GM18909 (cell line): ENCODE data around the gene PTPRK.

Source experiments
- ATAC-seq: cut with Tn5 transposase; IDR thresholded peaks from one replicate; pipeline ENCODE4 v1.9.1; 2021; ENCODE audit warnings: mild to moderate bottlenecking; ENCODE audit not compliant: unreplicated experiment, poor library complexity

Gene PTPRK

GRCh38 chr6:128225612-128226011, 294.8 kb downstream of the PTPRK start:
- no peak for ATAC-seq

DNA sequence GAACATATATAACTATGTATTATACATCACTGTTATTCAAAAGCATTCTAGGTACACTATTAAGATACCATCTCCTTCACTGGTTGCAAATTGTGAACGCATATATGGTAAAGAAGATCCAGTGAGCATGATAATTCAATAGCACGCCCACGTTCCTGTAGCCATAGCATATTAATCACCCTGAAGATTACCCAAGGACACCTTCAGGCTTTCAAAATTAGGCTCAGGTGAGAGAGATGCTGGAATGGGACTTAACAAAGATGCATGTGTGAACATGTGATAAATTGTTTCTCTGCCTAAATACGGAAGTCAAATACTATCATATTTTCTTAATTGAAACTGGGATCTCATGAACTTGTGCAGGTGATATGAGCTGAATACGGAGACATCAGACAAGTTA, 303.5 kb downstream of the PTPRK start:
- no peak for ATAC-seq

DNA sequence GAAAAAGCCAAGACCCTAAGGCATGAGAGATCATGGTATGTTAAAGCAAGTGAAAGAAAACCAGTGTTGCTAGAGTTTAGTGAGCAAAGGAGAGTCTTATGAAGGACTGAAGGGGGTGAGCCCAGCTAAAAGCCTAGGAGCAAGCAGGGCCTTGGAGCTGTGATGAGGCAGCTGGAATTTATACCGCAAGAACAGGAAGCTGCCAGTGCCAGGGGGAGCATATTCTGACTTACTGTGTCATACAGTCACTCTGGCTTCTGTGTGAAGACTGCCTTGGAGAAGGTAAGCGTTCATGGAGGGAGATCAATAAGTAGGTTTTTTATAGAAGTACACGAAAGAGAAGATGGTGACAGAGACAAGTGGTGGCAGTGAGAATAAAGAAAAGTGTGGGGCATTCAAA, 310.6 kb downstream of the PTPRK start:
- ATAC-seq: no peak

GRCh38 chr6:128208851-128209580, 311.4 kb downstream of the PTPRK start:
- ATAC-seq: no peak

GRCh38 chr6:128208078-128208477, 312.3 kb downstream of the PTPRK start:
- no peak for ATAC-seq

- no peak for ATAC-seq
These were observed 313.6 kb downstream of the PTPRK start for GRCh38 chr6:128206610-128207426.

DNA sequence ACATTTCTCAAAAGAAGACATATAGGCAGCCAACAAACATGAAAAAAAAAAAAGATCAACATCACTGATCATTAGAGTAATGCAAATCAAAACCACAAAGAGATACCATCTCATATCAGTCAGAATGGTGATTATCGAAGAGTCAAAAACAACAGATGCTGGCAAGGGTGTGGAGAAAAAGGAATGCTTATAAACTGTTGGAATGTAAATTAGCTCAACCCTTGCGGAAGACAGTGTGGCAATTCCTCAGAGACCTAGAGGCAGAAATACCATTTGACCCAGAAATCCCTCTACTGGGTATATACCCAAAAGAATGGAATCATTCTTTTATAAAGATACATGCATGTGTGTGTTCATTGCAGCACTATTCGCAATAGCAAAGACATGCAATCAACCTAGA, 315.8 kb downstream of the PTPRK start:
- ATAC-seq: no peak

- no peak for ATAC-seq
These were observed 318.1 kb downstream of the PTPRK start for GRCh38 chr6:128202169-128202765.

- no peak for ATAC-seq
These were observed 319.6 kb downstream of the PTPRK start for GRCh38 chr6:128200789-128201188.

DNA sequence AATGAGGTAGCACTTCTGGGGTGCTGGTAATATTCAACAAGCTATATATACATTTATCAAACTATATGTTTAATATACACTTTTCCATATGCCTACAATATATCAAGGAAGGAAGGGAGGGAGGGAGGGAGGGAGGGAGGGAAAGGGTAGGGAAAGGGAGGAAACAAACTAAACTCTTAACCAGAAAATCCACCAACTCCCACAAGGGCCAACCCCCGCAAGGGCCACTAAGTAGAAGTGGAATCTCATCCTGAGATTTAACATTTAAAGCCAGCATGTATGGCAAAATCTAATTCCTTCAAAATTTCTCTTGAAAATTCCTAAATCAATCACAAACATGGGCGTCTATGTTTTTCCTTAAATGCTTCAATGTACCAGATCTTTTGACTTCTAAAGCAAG, 320.9 kb downstream of the PTPRK start:
- no peak for ATAC-seq

GRCh38 chr6:128192972-128193371, 327.4 kb downstream of the PTPRK start:
- ATAC-seq: no peak

DNA sequence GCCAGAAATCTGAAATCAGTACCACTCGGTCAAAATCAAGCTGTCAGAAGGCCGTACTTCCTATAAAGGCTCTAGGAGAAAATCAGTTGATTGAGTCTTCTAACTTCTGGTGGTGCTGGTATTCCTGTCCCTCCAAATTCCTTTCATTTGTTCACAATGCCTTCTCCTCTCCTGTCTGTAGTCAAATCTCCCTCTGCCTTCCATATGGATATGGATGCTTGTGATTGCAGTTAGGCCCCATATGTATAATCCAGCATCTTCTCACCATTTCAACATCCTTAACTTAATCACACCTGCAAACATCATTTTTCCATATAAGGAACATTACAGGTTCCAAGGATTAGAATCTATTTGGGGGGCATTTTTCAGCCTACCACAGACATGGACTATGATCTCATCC, 331.7 kb downstream of the PTPRK start:
- ATAC-seq: no peak

- no peak for ATAC-seq
These were observed 333.7 kb downstream of the PTPRK start for GRCh38 chr6:128186729-128187128.

- ATAC-seq: no peak
These were observed 340.4 kb downstream of the PTPRK start for GRCh38 chr6:128179876-128180438.

- no peak for ATAC-seq
These were observed 345.7 kb downstream of the PTPRK start for GRCh38 chr6:128174724-128175123.

DNA sequence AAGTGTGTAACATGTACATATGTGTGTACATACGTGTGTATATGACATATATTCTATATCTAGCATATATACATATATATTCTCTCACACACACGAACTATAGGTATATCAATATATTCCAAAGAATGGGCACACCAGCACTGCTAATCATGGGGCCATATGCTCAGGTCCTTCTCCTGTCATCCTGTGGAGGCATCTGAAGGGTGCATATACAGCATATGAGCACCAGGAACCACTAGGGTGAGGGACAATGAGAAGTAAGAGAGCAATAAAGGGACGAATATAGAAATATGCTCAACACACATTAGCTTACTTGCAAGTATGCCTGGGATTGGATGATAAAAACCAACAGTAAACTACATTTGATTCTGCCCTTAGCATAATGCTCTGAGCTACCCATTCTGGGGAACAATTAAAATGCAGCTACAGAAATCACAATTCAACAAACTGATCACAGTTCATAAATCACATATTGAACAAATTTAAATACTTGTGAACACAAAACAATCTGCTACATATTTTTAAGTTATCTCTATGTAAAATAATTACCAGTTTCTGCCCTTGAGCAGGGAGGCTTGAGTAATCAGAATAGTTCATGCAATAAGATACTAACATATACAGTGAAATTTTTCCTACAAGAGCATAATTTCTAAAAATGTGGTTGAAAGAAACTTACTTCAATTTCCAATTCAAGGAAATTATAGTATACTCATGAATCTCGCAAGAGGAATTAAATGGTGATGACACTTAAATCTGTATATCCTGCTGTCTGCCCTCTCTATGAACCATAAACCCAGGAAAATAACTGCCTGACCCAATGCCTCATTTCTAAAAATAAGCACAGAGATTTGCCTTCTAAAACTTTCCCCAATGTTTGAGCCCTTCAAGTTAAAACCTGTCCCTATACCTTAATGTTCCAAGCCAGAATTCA, 347.4 kb downstream of the PTPRK start:
- ATAC-seq: no peak

- ATAC-seq: no peak
These were observed 348.3 kb downstream of the PTPRK start for GRCh38 chr6:128172081-128172480.

DNA sequence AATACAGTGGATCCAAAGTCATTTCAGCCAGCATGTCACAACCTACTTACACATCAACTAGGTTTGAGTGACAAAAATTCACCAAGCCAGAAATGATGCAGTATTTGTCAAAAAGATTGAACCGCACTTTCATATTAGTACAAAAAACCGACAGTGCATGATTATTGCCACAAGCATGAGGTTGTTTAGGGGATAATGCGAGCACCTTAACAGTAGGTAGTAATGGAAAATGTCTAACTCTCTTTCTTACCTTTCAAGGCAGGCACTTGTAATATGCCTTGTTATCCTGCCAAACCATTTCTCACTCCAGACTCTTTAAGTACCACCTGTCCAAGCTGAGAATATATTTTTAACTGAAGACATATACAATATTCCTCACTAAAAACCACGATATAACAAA, 349.2 kb downstream of the PTPRK start:
- no peak for ATAC-seq

- ATAC-seq: no peak
These were observed 352.2 kb downstream of the PTPRK start for GRCh38 chr6:128168244-128168643.

DNA sequence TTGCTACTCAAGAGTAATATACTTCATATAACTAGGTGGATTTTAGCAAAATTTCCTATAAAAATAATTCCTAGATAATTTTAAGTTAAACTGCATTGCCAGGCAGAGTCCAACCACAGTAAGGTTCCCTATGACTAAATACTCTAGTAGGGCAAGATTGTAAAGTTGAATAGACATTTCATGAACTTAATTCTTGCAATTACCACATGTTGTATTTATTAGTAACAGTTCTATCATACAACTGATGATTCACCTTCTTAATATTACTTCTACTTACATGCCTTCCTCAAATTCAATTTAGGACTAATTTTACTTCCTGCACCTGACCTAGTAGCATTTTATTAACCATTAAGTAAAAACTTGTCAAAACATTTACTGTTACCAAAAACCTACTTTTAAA, 352.8 kb downstream of the PTPRK start:
- no peak for ATAC-seq
